GM21390 (cell line): ENCODE results near the gene LDHAL6A.
"Not testable (repeated sequence)": the region's sequence is repeated elsewhere in the genome, so short reads cannot be mapped to it uniquely, and the experiment has no call there.

ENCODE experiments used
- ATAC-seq: cut with Tn5 transposase; IDR thresholded peaks from one replicate; pipeline ENCODE4 v1.9.1; 2021; ENCODE audit not compliant: unreplicated experiment

Gene LDHAL6A

GRCh38 chr11:18455686-18456372 lies at the start of gene LDHAL6A:
Gene LDHAL6A (plus strand): TSS chr11:18455856. CDS start chr11:18456681, 825 bp downstream.
- no peak for ATAC-seq

GRCh38 chr11:18407400-18407799 lies 48.3 kb upstream of the LDHAL6A start:
- ATAC-seq, result not testable (repeated sequence)

GRCh38 chr11:18408558-18409291 lies 46.9 kb upstream of the LDHAL6A start:
- ATAC-seq, result no peak

GRCh38 chr11:18416459-18416858 lies 39.2 kb upstream of the LDHAL6A start:
- no peak for ATAC-seq

GRCh38 chr11:18419040-18419439 lies 36.6 kb upstream of the LDHAL6A start:
- ATAC-seq, result no peak

GRCh38 chr11:18420067-18420466 lies 35.6 kb upstream of the LDHAL6A start:
- ATAC-seq, result no peak

GRCh38 chr11:18427240-18427639 lies 28.4 kb upstream of the LDHAL6A start:
- no peak for ATAC-seq

- ATAC-seq, result no peak
These were observed 26.3 kb upstream of the LDHAL6A start for GRCh38 chr11:18429332-18429731.

GRCh38 chr11:18438691-18439090 lies 17.0 kb upstream of the LDHAL6A start:
- ATAC-seq, result no peak

- ATAC-seq, result no peak
These were observed 6.4 kb upstream of the LDHAL6A start for GRCh38 chr11:18449251-18449650.

- no peak for ATAC-seq
These were observed 2.7 kb upstream of the LDHAL6A start for GRCh38 chr11:18452927-18453326.

- no peak for ATAC-seq
These were observed 1.8 kb downstream of the LDHAL6A start for GRCh38 chr11:18457450-18457849.

- no peak for ATAC-seq
These were observed 4.0 kb downstream of the LDHAL6A start for GRCh38 chr11:18459634-18460033.

GRCh38 chr11:18461909-18462308 lies 6.3 kb downstream of the LDHAL6A start:
- no peak for ATAC-seq

GRCh38 chr11:18463439-18463838 lies 7.8 kb downstream of the LDHAL6A start:
- ATAC-seq, result no peak

GRCh38 chr11:18466402-18466801 lies 10.7 kb downstream of the LDHAL6A start:
- ATAC-seq, result no peak

GRCh38 chr11:18468059-18468458 lies 12.4 kb downstream of the LDHAL6A start:
- ATAC-seq, result no peak

- ATAC-seq, result no peak
These were observed 13.3 kb downstream of the LDHAL6A start for GRCh38 chr11:18468961-18469360.

- no peak for ATAC-seq
These were observed 16.3 kb downstream of the LDHAL6A start for GRCh38 chr11:18471995-18472394.

GRCh38 chr11:18472587-18472986 lies 16.9 kb downstream of the LDHAL6A start:
- ATAC-seq, result no peak

GRCh38 chr11:18479063-18479462 lies 23.4 kb downstream of the LDHAL6A start:
- no peak for ATAC-seq

- no peak for ATAC-seq
These were observed 30.4 kb downstream of the LDHAL6A start for GRCh38 chr11:18485913-18486528.
